Kidney glomerular epithelial cell (primary cell): ENCODE results near the gene NKAP.
"Not testable (repeated sequence)": the region's sequence is repeated elsewhere in the genome, so short reads cannot be mapped to it uniquely, and the experiment has no call there.

ENCODE experiments used
- DNase-seq: peaks from one replicate; lab custom pipeline; 2025; lab: John Stamatoyannopoulos, UW

Gene NKAP

GRCh38 chrX:119943185-119943988 lies at the start of gene NKAP:
Gene NKAP (minus strand): TSS chrX:119943751. CDS start chrX:119943605, 146 bp downstream.
- DNase-seq: peak; percentile 64

GRCh38 chrX:119991005-119991787 lies 47.6 kb upstream of the NKAP start:
- DNase-seq: no peak

- no peak for DNase-seq
Measured at GRCh38 chrX:119990556-119991004, 47.0 kb upstream of the NKAP start.

GRCh38 chrX:119989905-119990555 lies 46.5 kb upstream of the NKAP start:
- DNase-seq: no peak

- DNase-seq: no peak
Measured at GRCh38 chrX:119986203-119986602, 42.7 kb upstream of the NKAP start.

GRCh38 chrX:119984652-119985051 lies 41.1 kb upstream of the NKAP start:
- no peak for DNase-seq

- no peak for DNase-seq
Measured at GRCh38 chrX:119983494-119983893, 39.9 kb upstream of the NKAP start.

- DNase-seq: no peak
Measured at GRCh38 chrX:119982145-119982544, 38.6 kb upstream of the NKAP start.

GRCh38 chrX:119981286-119982070 lies 37.9 kb upstream of the NKAP start:
- peak; percentile 18 for DNase-seq

- DNase-seq: not testable (repeated sequence)
Measured at GRCh38 chrX:119977172-119977571, 33.6 kb upstream of the NKAP start.

- no peak for DNase-seq
Measured at GRCh38 chrX:119971184-119971583, 27.6 kb upstream of the NKAP start.

- no peak for DNase-seq
Measured at GRCh38 chrX:119970574-119970973, 27.0 kb upstream of the NKAP start.

- DNase-seq: not testable (repeated sequence)
Measured at GRCh38 chrX:119966837-119967236, 23.3 kb upstream of the NKAP start.

GRCh38 chrX:119960625-119961024 lies 17.1 kb upstream of the NKAP start:
- no peak for DNase-seq

- not testable (repeated sequence) for DNase-seq
Measured at GRCh38 chrX:119955807-119956570, 12.4 kb upstream of the NKAP start.

- no peak for DNase-seq
Measured at GRCh38 chrX:119954374-119954773, 10.8 kb upstream of the NKAP start.

- no peak for DNase-seq
Measured at GRCh38 chrX:119948381-119948780, 4.8 kb upstream of the NKAP start.

GRCh38 chrX:119945481-119945880 lies 1.9 kb upstream of the NKAP start:
- DNase-seq: no peak

GRCh38 chrX:119942831-119943184 lies 743 bp downstream of the NKAP start:
- DNase-seq: no peak

GRCh38 chrX:119942173-119942819 lies 1.3 kb downstream of the NKAP start:
- no peak for DNase-seq

- no peak for DNase-seq
Measured at GRCh38 chrX:119941336-119941735, 2.2 kb downstream of the NKAP start.
